HG02885 (cell line): ENCODE measurements around the gene TOR4A.
A peak's percentile ranks its signal among the peaks of the same experiment; 100 is the strongest.

ENCODE experiments used
- ATAC-seq: cut with Tn5 transposase; IDR thresholded peaks from one replicate; pipeline ENCODE4 v1.9.1; 2021; ENCODE audit warnings: mild to moderate bottlenecking; ENCODE audit not compliant: unreplicated experiment, poor library complexity

TOR4A gene

DNA sequence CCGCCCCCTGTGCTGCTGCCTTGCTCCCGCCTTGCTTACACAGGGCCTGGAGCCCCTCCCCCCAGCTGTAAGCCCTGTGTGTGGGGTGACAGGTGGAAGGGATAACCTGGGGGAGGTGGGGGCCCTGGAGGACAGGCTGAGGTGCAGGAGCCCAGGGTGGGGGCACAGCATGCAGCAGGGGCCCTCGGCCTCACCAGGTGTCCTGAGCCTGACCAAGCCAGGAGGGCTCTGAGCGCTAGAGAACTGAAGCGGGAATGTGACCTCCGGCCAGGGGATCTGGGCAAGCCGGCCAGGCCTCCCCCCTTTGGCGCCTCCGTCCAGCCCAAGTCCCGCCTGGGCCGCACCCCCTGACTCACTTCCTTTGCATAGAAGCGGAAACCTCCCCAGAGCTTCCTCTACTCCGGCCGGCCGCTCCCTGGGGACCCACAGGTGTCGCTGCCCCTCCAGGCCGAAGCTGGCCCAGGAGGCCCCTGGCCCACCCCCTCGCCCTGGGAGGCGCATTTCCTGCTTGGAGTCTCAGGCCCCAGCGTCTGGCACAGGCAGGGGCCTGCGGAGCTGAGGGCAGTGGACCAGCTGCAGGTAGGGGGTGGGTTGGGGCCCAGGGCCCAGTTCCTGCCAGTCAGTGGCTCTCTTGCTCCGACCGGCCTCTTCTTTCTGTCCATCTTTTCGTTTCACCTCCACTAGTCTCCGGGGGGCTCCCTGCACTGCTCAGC, at the start of gene TOR4A:
TOR4A (plus strand) TSS at position 398 of the 713 bp plus-strand sequence. CDS start 964 bp downstream, outside the sequence.
- ATAC-seq = peak; percentile 75

DNA sequence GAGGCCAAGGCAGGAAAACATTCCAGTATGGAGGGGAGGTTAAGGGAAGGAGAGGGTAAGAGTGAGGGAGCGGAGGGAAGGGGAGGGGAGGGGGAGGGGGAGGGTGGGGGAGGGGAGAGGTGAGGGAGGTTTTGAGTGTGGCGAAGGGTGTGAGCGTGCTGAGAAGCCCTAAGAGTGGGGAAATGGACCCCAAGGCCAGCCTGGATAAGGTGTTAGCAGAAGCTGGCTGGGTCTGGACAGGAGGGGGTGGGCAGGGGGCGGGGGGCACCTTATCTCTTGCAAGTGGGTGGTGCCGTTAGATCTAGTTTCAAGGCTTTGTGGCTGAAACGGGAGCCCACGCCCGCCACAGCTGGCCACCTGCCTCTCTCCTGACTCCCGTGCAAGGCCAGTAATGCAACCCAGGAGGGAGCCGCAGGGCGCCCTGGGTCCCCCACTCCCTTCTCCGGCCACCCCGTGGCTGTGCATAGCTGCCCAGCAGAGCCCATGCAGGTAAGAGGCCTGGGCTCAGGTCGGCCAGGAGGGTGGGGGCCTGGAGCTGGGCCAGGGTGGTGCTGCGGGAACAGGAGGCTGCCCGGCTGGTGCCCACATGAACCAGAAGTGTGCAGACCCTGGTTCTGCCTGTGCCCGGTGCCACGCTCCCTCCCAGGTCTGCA, 49.5 kb upstream of the TOR4A start:
- ATAC-seq = no peak

- ATAC-seq = no peak
These were observed 49.0 kb upstream of the TOR4A start for GRCh38 chr9:137228506-137228967.

- ATAC-seq = no peak
These were observed 48.3 kb upstream of the TOR4A start for GRCh38 chr9:137228968-137229896.

GRCh38 chr9:137229903-137230704, 47.4 kb upstream of the TOR4A start:
- no peak for ATAC-seq

DNA sequence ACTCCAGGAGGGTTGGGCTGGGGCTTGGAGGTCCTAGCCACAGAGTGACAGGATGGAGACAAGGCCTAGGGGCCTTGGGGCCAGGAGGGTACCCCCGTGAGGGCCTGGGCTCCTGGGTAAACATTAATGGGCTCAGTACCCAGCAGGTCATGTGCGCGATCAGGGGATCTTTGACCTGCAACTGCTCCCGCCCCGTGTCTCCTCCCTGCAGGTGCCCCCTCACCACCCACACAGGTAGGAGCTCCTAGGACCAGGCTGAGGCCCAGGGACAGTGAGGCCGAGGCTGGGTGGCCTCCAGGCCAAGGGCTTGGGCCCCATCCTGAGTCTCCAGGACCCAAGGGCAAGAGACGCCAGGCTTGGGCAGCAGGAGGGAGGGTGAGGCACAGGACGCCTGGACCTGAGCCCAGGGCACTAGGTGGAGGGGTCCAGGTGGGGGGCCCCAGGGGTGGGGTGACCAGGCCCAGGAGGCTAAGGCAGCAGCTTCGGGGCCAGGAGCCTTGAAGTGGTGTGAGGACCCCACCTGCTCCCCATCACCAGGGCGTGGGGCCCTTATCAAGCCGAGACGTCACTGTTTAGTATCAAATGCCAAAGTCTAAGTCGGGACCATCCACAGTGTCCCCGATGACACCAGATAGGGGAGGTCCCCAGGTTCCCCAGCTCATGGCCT, 46.7 kb upstream of the TOR4A start, which contains the start of gene SLC34A3:
SLC34A3 (plus strand) TSS at position 197 of the 667 bp plus-strand sequence. CDS start 802 bp downstream, outside the sequence.
- ATAC-seq = no peak

GRCh38 chr9:137231372-137232039, 46.0 kb upstream of the TOR4A start:
- ATAC-seq = no peak

- ATAC-seq = no peak
These were observed 45.4 kb upstream of the TOR4A start for GRCh38 chr9:137232101-137232500.

DNA sequence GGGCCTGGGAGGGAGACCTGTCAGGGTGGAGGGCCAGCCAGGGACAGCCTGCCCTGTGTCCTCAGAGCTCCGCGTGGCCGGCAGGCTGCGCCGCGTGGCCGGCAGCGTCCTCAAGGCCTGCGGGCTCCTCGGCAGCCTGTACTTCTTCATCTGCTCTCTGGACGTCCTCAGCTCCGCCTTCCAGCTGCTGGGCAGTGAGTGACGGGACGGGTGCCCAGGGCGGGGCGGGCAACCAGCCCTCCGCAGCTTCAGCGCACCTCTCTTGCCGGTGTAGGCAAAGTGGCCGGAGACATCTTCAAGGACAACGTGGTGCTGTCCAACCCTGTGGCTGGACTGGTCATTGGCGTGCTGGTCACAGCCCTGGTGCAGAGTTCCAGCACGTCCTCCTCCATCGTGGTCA, 45.0 kb upstream of the TOR4A start:
- no peak for ATAC-seq

- no peak for ATAC-seq
These were observed 44.2 kb upstream of the TOR4A start for GRCh38 chr9:137233143-137233980.

GRCh38 chr9:137234055-137234697, 43.4 kb upstream of the TOR4A start:
- ATAC-seq = no peak

DNA sequence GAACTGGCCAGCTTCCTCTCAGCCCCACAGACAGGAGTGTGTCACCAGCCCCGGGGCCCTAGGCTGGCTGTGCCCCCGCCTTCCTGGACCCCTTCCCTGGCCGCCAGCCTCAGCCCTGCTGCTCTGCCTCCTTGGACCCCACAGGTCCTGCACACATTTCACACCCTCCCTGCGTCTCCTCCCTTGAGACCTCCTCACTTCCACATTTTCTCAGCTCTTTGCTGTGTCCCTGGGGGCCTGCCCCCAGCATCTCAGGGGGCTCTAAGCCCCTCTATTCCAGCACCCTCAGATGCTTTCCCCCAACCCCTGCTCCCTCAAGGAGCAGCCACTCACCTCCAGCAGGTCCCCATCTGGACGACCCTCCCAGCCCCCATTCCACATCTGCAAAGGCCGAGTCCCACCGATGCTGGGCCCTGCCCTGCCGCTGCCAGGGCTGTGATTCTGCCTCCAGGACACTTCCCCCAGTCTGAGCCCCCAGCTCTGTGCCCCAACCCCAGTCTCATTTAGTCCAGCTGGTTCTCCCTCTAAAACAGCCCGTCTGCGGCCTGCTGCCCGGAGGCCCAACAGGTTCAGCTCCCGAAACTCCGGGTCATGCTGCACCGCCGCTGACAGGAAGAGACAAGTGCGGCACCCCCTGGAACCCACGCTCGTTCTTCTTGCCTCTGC, 42.6 kb upstream of the TOR4A start:
- ATAC-seq = no peak

DNA sequence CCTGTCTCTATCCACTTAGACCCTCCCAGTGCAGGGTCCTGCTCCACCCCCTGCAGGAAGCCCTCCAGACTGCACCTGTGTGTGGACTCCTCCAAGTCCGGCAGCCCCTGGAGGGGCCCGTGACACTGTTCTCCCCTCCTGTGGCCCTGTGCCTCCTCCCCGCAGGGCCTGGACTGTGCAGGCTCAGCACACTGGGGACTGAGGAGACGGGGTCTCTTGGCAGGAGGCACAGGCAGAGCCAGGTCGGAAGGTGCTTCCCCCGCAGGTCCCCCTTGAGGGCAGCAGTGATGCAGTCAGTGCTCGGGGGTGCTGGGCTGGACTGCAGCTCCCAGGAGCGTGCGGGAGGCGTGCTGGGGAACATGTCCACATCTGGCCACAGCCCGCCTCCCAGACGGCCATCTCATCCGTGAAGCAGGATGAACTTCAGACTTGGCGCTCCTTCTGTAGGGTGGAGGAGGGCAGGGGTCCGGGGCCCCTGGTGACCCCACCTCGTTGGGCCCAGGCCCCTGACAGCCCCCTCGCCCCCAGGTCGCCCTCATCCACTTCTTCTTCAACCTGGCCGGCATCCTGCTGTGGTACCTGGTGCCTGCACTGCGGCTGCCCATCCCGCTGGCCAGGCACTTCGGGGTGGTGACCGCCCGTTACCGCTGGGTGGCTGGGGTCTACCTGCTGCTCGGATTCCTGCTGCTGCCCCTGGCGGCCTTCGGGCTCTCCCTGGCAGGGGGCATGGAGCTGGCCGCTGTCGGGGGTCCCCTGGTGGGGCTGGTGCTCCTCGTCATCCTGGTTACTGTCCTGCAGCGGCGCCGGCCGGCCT, 41.9 kb upstream of the TOR4A start:
- no peak for ATAC-seq

- peak; percentile 22 for ATAC-seq
These were observed 41.1 kb upstream of the TOR4A start for GRCh38 chr9:137236238-137236935.

DNA sequence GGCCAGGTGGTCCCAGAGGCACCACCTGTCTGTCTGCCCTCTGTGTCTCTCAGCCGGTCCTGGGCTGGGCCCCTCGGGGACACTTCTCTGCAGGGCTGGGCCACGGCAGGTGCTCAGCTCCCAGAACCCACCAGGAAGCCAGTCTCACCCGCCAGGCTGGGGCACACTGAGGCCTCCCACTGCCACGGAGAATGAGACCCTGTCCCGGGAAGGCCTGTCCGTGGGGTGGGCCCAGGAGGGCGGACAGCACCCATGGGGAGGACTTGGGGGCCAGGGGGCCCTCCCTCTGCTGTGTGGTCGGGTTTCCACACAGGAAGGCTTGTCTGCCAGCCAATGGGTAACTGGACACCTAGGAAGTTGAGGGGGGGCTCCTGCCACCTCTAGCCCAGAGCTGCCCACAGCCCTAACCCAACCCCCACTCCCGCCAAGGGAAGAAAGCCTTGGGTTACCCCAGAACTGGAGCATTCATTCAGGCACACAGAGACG, 40.5 kb upstream of the TOR4A start:
- ATAC-seq = no peak
